ENCODE results near the gene KIF6.

DNA sequence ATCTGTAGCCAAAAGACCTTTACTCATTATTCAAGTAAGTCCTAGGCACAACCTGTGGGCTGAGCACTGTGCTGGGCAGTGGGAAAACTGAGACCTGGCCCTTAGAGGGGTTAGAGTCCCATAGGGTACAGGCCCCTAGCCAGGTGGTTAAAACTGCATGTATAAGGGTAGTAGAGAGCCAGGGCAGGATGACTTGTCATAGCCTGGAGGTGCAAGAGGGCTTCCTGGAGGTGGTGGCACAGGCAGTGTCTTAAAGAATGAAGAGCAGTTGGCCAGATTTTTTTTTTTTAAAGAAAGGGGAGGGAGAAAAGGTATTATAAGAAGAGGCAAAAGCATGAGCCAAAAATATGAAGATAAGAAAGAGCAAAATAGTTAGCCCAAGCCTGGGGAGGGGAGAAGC lies 226.2 kb downstream of the KIF6 start:
- TF ChIP-seq, protein P1, sequence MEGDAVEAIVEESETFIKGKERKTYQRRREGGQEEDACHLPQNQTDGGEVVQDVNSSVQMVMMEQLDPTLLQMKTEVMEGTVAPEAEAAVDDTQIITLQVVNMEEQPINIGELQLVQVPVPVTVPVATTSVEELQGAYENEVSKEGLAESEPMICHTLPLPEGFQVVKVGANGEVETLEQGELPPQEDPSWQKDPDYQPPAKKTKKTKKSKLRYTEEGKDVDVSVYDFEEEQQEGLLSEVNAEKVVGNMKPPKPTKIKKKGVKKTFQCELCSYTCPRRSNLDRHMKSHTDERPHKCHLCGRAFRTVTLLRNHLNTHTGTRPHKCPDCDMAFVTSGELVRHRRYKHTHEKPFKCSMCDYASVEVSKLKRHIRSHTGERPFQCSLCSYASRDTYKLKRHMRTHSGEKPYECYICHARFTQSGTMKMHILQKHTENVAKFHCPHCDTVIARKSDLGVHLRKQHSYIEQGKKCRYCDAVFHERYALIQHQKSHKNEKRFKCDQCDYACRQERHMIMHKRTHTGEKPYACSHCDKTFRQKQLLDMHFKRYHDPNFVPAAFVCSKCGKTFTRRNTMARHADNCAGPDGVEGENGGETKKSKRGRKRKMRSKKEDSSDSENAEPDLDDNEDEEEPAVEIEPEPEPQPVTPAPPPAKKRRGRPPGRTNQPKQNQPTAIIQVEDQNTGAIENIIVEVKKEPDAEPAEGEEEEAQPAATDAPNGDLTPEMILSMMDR (IDR thresholded peaks at IDR 0.05; ENCODE audit: borderline replicate concordance, extremely low read depth, low read length, poor library complexity, severe bottlenecking), result no peak
- no peak for TF ChIP-seq EZH2 (IDR thresholded peaks at IDR 0.05; ENCODE audit: borderline replicate concordance, low read depth, low read length, severe bottlenecking)
